Stimulated activated CD4-positive, alpha-beta T cell treated with anti-CD3 and anti-CD28 coated beads, Interleukin-1b, Interleukin-23, amount 100 ng/mL, for 24 hours (primary cell): Measurements from ENCODE around the gene TRIM25.
"Not testable (repeated sequence)": the region's sequence is repeated elsewhere in the genome, so short reads cannot be mapped to it uniquely, and the experiment has no call there.

Source experiments
- DNase-seq, 4 experiments: peaks; one replicate each; pipeline ENCODE4 v3.0.0-alpha.2; 2020; ENCODE audit warnings: low read depth in 4 of 4, low spot score in 1 of 4

The TRIM25 gene, protein sequence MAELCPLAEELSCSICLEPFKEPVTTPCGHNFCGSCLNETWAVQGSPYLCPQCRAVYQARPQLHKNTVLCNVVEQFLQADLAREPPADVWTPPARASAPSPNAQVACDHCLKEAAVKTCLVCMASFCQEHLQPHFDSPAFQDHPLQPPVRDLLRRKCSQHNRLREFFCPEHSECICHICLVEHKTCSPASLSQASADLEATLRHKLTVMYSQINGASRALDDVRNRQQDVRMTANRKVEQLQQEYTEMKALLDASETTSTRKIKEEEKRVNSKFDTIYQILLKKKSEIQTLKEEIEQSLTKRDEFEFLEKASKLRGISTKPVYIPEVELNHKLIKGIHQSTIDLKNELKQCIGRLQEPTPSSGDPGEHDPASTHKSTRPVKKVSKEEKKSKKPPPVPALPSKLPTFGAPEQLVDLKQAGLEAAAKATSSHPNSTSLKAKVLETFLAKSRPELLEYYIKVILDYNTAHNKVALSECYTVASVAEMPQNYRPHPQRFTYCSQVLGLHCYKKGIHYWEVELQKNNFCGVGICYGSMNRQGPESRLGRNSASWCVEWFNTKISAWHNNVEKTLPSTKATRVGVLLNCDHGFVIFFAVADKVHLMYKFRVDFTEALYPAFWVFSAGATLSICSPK

DNA sequence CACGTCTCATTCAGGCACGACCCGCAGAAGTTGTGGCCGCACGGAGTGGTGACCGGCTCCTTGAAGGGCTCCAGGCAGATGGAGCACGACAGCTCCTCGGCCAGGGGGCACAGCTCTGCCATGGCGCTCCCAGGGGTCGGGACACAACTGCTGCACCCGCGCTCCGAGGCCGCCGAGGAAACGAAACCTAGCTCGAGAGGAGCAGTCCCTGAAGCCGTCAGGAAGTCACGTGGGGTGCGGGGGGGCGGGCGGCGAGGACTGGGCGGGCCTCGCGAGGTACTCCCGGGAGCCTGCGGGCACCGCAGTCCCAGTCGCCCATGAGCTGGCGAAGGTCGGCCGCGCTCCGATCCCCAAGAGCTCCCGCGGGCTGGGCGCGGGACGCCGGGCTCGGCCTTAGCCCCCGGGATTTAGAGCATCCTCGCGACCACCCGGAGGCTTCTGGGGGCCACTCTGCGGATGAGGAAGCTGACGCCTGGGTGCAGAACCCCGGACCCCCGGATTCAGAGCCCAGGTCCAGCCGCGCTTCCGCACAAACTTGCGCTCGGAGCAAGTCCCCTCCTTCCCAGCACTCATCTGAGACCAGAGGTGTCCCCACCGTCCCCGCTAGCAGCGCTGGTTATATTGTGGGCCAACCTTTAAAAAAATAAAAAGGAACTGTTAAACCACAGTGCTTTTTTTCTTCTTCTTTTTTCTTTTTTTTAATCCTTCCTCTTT, at the start of gene TRIM25:
TRIM25 (minus strand) TSS at position 183 of the 714 bp plus-strand sequence; CDS start at position 122, 61 bp downstream.
- peak; percentile 69 to 88 (median 81) for DNase-seq

DNA sequence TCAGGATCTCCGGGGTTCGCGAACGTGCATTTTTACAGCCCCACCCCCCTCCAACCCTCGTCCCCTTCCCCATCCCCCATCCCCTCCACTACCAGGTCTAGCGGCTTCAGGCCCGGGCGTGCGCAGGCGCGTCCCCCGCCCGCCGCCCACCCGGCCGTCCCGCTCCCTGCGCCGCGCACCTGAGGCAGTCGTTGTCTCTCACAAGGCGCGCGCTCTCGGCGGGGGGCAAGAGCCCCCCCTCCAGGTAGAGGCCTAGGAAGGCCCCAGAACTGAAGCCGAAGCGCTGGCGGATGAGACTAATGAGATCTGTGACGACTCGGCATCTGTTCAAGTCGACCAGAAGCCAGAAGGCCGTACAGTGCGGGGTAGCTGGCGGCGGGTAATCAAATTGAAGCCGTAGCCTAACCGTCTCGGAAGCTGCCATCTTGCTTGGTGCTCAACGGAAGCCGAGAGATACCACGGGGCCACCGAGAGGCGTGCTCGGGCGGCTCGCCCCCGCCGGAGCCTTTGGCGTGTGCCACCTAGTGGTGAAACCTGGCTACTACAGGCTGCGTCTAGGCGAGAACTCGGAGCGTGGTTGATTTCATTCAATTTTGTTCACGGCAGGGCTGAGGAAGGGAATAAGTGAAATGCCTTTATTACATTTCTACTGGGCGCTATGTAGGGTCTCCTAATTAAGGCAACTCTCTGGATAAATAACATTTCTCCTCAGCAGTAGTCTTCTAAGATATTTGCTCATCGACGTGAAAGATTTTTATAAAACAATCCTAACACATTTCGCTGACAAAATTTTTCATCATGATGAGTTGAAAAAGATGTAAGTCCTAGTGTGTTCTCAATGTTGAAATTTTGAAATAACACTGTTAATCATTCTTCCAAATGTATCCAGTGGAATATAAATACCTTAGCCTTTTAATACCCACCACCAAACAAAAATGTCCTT, 47.0 kb upstream of the TRIM25 start, which contains the start of gene COIL:
COIL (minus strand) TSS at position 455 of the 943 bp plus-strand sequence; CDS start at position 424, 31 bp downstream.
- peak; percentile 90 to 96 (median 91) for DNase-seq

DNA sequence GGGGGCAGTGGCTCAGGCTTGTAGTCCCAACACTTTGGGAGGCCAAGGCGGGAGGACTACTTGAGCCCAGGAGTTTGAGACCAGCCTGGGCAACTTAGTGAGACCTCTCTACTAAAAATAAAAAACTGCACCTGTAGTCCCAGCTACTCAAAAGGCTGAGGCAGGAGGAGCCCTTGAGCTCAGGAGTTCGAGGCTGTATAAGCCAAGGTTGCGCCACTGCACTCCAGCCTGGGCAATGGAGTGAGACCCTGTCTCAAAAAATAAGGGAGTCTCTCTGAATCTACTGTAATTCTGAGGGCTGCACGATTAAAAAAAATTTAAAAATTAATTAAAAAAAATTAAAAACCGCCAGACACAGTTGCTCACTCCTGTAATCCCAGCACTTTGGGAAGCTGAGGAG, 43.1 kb upstream of the TRIM25 start:
- no peak for DNase-seq

DNA sequence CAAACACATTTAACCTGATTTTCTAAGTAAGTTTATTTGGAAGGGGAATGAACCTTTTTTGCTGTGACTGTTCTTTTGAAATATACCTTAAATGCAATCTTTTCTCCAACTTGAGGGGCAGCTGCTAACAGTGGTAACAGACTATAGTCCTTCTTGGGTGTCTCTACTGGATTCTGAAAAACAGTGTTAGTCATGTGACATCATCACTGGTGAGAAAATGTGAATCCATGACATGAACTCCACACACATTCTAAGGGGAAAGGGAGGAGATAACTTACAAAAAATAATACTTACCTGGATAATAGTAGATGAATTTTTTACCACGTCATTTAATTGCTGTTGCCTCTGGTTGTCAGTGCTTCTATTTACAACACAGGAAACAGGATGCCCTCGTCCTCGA, 35.7 kb upstream of the TRIM25 start:
- no peak for DNase-seq

GRCh38 chr17:56948491-56948890, 34.6 kb upstream of the TRIM25 start:
- no peak for DNase-seq

GRCh38 chr17:56947741-56948140, 33.9 kb upstream of the TRIM25 start:
- no peak for DNase-seq

- no peak for DNase-seq
These were observed 32.2 kb upstream of the TRIM25 start for GRCh38 chr17:56945938-56946505.

DNA sequence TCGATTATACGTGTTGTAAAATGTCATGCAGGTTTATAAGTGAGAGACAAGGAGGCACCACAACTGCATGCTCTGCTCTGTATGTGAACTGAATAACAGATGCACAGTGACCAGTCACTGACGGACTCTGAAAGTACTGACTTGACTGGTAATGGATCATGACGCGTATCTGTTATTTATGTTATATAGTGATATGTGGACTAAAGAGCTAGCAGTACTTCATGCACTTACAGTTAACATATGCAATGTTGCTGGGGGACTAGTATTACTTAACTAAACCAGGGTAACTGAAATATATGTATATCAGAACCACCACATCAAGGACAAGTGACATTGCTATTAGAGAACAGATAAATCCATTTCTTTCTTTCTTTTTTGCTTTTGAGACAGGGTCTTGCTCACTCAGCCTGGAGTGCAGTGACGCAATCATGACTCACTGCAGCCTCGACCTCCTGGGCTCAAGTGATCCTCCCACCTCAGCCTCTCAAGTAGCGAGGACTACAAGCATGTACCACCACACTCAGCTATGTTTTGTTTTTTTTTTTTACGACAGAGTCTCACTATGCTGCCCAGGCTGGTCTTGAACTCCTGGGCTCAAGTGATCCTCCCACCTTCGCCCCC, 29.8 kb upstream of the TRIM25 start:
- no peak for DNase-seq

DNA sequence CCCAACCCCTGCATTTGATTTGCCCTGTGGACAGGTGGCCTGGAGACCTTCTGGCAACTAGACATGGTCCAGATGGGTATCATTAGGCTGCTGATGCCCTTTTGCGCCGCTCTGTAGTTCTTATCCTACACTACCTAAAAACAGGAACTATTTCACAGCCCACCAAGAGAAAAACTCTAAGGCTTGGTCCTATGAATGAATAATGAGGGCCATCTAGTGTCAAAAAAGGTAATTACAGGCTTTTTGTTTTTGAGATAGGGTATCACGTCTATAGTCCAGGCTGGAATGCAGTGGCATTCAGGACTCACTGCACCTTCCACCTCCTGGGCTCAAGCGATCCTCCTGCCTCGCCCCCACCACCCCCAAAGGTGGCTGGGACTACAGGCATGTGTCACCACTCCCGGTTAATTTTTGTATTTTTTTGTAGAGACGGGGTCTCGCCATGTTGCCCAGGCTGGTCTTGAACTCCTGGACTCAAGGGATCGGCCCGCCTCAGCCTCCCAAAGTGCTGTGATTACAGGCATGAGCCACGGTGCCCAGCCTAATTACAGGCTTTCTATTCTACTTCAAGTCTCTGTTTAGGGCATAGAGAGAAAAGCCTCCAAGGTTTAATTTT, 26.1 kb upstream of the TRIM25 start:
- DNase-seq = no peak

DNA sequence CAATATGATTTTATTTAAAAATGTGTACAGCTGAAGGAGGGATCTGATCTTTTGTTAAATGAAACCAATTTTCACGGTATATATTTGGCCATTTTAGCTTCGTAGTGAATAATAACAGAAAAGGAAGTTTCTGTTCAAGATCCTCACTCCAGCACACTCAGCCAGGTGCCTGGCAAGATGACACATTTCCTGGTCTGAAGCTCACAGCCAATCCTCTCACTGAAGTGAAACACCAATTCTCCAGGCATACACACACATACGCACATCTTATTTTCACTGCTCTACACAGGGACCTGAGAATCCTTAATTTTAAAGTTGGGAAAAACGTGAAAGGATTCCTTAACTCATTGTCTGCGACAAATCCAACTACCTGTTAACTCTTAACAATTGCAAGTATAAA, 24.4 kb upstream of the TRIM25 start:
- not testable (repeated sequence) for DNase-seq

- DNase-seq = no peak
These were observed 23.8 kb upstream of the TRIM25 start for GRCh38 chr17:56937687-56938086.

DNA sequence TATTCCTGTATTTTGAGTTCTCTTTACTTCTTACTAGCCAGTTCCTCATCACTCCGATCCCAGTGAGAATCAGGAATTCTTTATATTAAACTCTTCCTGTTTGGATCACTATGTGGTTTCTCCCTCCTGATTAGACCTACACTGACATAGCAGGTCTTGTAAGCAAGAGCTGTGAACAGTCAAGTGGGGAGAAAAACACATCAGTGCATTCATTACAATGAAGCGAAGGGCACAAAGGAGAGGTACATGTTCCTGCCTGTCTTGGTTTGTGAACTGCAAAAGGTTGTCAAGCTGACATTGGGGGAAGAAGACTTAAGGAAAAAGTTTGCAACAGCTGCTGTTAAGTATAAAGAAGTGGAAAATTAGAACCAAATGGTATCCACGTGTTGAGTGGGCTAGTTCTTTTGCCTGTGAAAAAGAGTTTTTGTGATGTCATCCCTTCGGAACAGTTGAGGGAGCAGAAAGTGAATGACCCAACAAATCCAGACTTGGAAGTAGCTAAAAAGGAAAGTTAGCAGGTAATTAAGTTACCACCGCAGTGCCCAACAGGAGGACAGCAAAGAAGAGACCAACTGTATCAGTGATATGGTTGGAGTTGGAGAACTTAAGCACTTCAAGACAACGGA, 23.0 kb upstream of the TRIM25 start:
- DNase-seq = no peak

DNA sequence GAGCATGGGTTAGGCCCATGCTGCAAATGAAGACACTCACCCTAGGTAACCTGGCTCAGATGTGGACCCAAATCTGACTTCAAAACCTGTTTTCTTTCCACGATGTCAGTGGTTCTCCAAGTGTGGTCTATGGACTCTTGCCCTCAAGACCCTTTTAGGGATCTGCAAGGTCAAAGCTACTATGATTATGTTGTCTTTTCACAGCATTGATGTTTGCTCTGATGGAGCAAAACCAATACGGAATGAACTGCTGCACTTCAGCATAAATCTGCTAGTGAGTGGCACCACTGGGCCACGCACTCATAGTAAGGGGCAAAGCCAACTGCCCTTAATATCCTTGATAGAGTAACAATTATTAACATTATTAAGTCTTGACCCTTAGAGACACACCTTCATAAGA, 21.6 kb upstream of the TRIM25 start:
- no peak for DNase-seq

GRCh38 chr17:56934280-56934679, 20.4 kb upstream of the TRIM25 start:
- no peak for DNase-seq

GRCh38 chr17:56933868-56934267, 20.0 kb upstream of the TRIM25 start:
- no peak for DNase-seq

DNA sequence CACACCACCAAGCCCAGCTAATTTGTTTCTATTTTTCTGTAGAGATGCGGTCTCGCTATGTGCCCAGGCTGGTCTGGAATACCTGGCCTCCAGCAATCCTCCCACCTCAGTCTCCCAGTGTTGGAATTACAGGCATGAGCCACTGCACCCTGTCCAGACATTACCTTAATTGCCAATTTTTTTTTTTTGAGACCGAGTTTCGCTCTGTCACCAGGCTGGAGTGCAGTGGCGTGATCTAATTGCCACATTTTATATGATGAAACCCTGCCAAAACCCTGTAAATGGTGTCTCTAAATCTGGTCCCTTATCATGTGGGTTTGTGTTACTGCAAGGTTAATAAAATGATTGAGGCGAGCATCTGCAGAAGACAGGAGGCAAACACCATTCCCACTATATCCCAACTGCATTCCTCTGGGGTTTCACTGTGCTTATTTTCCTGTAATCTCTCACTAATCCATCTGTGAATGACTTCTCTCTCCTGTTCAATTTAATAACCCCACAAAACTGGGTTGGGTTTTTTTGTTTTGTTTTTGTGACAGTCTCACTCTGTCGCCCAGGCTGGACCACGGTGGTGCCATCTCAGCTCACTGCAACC, 19.4 kb upstream of the TRIM25 start:
- no peak for DNase-seq

GRCh38 chr17:56930739-56931337, 17.0 kb upstream of the TRIM25 start:
- DNase-seq = no peak

- DNase-seq = no peak
These were observed 15.6 kb upstream of the TRIM25 start for GRCh38 chr17:56929362-56929969.
